GM19023 (cell line): ENCODE results near the gene NUAK1.

Experiments
- ATAC-seq: cut with Tn5 transposase; IDR thresholded peaks from one replicate; pipeline ENCODE4 v1.9.1; 2021; ENCODE audit warnings: mild to moderate bottlenecking, moderate library complexity; ENCODE audit not compliant: unreplicated experiment

Gene NUAK1

DNA sequence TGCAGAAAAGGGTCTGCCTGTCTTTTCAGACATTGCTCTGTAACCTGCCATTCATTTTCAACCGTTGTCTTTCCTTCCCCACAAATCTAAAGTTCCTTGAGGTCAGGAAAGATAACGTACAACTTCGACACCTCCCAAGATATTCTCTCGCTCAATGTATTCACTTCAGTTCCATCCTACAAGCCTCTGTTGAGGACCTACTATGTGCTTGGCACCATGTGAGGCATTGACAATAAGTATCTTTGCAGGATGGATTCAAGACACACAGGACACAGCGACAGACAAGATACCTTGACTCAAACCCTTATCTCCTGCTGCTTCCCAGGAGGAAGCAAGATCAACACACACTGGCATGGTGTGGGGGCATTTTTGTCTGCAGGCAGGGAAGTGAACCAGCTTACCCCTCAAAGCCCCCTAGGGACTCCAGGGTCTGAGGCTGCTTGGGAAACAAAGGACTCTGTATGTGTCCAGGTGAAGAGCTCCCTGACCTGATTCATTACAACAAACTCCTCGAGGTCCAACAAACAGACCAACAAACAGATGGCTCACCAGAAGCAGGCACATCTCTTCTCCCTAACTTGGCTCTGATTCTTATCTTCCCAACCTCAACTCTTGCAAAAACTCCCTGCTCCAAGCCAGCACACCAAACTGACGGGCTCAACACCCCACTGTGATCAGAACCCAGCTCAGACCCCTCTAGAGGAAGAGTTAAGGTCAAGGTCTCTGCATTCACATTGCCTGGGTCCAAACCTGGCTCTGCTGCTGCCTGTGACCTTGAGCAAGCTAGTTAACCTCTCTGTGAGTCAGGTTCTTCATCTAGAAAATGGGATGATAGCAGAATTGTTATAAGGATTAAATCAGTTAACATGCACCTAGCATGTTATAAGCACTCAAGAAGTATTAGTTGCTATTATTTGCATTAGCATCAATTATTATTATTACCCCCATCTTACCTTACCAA is 6.3 kb downstream of the NUAK1 start:
- no peak for ATAC-seq

GRCh38 chr12:106131676-106132075 is 7.1 kb downstream of the NUAK1 start:
- no peak for ATAC-seq

GRCh38 chr12:106130474-106131113 is 8.2 kb downstream of the NUAK1 start:
- ATAC-seq, result no peak

GRCh38 chr12:106128585-106129328 is 10.0 kb downstream of the NUAK1 start:
- ATAC-seq, result no peak

DNA sequence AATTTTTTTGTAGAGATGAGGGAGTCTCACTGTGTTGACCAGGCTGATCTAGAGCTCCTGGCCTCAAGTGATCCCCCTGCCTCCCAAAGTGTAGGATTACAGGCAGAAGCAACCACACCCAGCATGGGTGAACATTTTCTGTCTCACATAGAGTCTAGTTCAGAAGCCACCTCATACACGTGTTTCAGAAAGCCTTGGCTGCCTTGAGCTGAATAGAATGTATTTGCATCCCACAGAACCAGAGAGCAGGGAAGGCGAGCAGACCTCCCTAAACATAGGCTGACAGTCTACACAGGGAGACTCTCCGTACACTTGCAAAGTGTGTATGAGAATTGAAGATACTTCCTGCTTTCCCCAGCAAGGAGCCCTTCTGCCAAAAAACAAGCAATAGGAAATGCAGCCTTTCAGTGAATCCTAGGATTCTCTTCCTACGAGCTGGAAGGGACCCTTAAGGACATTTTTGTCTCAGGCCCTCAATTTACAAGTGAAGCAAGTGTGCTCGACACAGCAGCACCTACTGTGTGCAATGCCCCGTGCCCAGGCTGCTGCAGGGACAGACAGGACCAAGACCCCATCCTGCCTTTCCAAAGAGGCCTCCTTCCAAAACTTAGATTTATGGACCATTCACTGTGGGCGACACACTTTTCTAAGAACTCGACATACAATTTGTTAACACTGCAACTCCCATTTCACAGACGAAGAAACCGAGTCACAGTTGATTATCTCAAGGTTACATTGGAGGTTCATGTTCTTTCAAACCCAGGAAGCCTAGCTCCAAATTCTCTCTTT is 11.2 kb downstream of the NUAK1 start:
- ATAC-seq, result no peak

DNA sequence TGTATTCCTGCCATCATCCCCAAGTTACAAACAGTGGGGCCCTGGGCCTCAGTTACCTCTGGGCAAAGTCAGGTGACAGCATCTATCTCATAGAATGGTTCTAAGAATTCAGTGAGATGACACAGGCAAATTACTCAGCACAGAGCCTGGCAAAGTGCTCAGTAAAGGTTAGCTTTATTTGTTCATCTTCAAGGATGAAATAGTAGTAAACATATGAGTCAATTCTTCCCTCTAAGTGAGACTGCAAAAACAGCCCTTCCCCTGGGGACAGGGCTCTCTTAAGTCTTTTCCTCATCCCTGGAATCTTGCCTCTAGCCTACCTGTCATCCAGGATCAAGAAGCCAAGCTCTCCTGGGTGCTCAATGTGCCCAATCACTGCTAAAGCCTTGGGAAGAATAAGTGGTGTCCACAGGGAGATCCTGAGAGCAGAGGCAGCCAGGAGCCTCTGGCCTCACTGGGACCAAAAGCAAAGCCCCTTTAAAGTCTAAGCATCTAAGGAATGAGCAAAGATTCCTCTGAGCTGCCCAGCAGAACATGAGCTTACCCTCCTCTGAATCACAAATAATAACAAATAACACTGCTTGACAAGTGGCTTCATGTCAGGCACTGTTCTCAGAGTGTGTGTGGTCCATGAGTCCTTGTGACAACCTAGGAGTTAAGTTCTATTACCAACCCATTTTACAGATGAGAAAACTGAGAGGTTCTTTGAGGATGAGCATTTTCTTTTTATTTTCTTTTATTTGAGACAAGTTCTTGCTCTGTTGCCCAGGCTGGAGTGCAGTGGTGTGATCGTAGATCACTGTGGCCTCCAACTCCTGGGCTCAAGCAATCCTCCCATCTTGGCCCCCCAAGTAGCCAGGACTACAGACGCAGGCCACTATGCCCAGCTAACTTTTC is 12.1 kb downstream of the NUAK1 start:
- ATAC-seq, result no peak

DNA sequence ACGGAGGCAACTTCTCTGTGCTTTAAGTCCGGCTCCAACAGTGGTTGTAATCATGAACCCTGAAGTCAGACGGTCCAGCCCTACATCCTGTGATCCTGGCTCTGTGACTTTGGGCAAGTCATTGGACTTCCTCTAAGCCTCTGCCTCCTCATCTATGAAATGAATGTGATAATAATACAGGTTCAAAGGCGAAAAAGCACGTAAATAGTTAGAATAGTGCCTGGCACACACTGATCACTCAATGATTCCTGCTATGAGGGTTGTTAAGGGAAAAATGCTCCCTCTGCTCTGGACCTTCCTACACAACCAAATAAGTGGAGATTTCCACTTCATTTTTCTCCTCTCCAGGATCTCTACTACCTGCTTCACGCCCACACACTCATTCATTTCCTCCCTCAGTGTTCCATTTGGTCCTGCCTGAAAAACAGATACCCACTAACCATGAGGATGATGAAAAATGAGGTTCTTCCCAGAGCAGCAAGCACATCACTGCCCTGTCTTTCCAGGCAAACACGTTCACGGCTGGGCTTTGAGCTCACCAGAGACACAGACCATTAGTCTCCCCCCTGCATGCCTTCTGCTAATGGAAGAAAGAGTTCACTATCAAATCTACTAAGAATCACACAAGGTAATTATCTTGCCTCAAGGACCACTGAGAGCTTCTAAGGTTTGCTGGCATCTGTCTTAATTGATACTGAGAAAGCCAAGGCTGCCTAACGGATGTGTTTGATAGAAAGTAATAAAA is 13.2 kb downstream of the NUAK1 start:
- no peak for ATAC-seq

DNA sequence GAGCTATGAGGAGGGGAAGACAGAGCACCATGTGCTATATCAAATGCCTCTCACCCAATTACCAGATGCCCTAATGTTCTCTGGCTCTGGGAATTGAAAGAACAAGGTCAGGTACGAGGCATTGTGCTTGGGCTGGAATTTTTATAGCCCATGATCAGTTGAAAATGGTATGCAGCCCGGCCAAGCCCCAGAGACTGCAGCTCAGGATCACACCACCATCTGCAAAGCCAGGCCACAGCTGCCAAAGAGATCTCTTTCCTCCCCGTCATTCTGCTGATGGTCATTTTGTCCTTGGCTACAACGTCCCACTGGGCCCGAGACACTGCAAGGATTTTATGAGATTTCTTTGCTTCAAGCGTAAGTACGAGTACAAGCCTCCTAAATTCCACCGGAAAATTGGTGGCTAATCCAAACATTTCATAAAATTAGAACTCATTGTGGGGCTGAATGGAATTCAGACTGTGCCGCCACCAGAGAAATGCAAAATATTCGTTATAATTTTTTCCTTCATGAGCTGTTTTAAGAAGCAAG is 15.1 kb downstream of the NUAK1 start:
- no peak for ATAC-seq

GRCh38 chr12:106123110-106123509 is 15.6 kb downstream of the NUAK1 start:
- no peak for ATAC-seq

DNA sequence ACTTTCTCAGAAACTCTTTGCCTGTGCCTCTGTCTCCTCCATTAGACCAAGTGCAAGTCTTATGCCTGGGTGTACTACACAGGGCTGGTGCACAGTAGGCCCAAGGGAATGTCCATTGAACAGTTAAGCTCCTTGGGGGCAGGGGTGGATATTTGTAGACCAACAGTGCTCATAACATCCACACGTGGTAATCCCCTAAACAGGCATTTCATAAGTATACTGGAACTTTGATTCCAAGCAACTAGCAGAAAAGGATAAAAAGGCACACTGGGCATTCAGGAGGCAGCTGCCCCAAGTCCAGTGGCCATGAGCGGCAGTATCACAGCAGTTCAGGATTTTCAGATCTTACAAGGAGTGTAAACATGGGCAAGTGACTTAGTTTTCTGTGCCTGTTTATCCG is 16.8 kb downstream of the NUAK1 start:
- ATAC-seq, result no peak

DNA sequence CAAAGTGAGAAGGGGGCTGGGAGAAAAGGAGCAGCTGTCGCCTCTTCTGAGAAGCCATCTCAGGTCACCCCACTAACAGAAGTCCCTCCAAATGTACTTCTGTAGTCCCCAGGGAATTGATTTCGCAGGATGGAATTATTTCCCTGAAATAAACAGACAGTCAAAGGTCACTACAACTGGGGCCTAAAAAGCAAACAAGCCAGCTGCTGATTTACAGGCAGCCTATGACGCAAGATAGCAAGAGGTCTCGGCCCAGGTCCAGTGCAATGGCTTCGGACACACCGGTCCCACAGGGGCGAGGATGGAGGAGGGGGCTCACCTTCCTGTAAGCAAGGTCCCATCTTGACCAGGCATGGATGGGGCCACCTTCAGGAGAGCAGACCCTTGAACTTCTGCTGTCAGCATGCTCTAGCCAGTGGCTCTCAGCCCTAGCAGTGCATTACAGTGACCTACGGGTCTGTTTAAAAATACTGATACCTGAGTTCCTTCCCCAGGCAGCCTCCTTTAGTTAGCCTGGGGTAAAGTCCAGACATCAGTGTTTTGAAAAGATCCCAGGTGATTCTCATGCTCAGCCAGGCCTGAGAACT is 18.1 kb downstream of the NUAK1 start:
- no peak for ATAC-seq

DNA sequence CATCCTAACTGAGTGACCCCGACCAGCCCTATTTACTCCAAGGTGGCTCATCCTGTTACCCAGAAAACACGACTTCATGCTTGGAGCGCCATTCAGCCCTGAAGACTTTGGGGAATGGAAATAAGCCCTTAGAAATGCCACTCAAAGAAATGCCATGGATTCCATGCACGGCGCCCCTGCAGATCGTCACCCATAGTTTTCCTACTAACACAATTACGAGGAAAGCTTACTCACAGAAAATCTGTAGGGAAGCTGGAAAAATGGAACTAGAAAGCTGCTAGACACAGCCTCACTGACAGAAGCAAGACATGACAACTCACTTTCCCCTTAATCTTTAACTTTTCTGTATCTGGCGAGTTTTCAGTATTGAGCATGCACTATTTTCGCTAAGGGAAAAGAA is 19.5 kb downstream of the NUAK1 start:
- no peak for ATAC-seq

DNA sequence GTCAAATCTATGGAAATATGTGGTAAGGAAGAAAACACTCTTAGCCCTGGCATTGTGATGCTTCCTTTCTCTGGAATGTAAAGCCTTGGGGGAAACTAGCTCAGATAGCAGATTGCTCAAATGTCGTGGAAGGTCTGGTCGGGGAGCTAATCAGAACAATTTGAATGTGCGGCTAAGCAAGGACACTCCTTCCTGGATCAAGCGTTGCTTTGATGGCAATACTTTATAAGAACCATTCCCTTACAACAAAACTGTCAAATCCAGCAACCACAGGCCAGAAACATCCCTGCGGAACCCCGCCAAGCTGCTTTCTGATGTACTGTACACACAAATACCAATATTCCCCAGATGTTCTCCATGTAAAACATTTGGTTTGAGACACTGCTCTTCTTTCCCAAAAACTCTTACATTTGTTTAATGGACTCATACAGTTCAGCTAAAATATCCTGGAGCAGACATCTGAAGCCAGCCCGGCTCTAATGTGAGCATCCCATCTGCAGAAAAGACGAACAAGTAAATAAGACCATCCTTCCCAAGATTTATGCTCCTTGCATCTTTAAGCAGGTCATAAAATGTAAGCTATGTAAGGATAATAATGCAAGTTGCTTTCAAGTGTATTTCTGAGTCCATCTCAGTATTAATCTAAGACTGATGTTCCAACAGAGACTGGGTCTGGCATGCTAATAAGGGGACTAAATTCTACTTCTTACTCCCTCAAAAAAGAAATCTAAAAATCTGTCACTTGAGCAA is 20.2 kb downstream of the NUAK1 start:
- no peak for ATAC-seq

DNA sequence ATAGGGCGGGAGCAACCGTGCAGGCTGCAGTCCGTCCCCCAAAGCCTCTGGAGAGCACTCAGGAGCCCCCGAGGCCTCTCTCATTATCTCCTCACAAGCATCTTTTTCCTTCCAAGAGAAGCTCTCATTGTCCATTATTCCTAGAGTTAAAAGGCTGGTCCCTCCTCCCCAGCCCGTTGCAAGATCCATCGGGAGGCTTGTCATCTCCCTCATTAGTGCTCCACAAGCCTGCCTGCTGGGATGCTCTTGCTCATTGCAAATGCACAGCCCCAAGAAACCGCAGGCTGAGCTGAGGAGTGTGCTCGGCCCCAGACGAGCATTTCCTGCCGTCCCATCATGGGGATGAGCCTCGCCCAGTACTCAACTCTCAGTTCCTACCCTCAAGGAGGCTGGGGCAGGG is 23.3 kb downstream of the NUAK1 start:
- ATAC-seq, result no peak

DNA sequence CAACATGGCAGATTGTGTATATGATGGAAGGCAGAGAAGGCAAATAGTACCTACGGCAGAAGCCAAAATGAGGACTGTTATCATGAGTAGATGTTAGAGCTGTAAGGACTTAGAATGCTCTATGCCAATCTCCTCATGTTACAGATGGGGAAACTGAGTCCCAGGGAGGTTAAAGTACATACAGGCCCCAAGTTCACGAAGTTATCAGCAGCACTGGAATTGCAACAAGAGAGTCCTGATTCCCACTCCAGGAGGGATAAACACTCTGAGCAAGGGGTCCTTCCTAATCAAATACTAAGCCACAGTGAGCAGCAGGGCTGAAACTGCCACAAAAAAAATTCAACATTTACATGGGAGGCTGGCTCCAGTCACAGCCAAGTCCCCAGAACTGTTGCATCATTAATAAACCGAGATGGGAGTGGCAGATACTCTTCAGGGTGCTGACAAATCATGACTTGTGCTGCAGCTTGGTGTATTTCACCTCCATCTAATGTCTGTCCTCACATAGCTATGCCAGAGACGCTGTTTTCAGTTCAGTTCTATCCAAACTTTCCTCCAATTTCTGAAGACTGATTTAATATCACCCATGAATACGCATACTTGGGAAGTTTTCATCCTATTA is 24.2 kb downstream of the NUAK1 start:
- no peak for ATAC-seq

GRCh38 chr12:106113824-106114446 is 24.8 kb downstream of the NUAK1 start:
- no peak for ATAC-seq

GRCh38 chr12:106113446-106113823 is 25.3 kb downstream of the NUAK1 start:
- no peak for ATAC-seq
